Neural progenitor cell (in vitro differentiated cells): ENCODE measurements around the gene SMIM28.

Experiments used
- EZH2 ChIP-seq: fragments of 200-600 bp; sonication (generic); IDR thresholded peaks from 2 replicates; pipeline ENCODE4 v1.6.1; 2017; ENCODE audit warnings: antibody characterized with exemption, mild to moderate bottlenecking, moderate library complexity
- EZH2phosphoT487 ChIP-seq: fragments of 200-600 bp; sonication (generic); IDR thresholded peaks from 2 replicates; pipeline ENCODE4 v1.6.1; 2017; ENCODE audit warnings: antibody characterized with exemption
- TF ChIP-seq, protein P1 (sequence below): fragments of 200-600 bp; sonication (generic); IDR thresholded peaks from 2 replicates; pipeline ENCODE4 v1.5.1; 2017; ENCODE audit warnings: antibody characterized with exemption, mild to moderate bottlenecking

DNA sequence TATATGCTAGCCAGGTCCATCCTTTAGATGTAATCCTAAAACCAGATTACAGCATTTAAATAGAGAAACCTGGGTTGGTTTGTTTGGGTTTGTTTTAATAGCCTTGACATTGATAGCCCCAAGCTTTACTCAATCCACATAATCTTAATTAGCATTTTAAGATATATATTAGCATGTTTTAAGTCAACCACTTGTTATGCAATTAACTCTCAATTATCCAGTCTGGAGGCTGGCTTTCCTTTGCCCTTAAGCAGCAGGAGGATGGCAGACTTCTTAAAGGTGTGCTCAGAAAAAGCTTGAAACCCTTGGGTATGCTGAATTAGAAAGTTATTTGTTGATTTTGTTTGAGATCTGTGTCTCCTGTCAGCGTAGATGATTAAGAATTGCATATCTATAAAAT, 46.3 kb upstream of the SMIM28 start:
- TF ChIP-seq EZH2 (no peak), EZH2phosphoT487 (no peak)
- TF ChIP-seq, protein P1, sequence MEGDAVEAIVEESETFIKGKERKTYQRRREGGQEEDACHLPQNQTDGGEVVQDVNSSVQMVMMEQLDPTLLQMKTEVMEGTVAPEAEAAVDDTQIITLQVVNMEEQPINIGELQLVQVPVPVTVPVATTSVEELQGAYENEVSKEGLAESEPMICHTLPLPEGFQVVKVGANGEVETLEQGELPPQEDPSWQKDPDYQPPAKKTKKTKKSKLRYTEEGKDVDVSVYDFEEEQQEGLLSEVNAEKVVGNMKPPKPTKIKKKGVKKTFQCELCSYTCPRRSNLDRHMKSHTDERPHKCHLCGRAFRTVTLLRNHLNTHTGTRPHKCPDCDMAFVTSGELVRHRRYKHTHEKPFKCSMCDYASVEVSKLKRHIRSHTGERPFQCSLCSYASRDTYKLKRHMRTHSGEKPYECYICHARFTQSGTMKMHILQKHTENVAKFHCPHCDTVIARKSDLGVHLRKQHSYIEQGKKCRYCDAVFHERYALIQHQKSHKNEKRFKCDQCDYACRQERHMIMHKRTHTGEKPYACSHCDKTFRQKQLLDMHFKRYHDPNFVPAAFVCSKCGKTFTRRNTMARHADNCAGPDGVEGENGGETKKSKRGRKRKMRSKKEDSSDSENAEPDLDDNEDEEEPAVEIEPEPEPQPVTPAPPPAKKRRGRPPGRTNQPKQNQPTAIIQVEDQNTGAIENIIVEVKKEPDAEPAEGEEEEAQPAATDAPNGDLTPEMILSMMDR, result no peak
